WTC11 (cell line): Measurements from ENCODE around the gene GNPTG. TPM values are rescaled to one million over a fixed set of nuclear protein-coding genes. Genes with fewer than 3 reads are reported as not detected.

Experiments used
- ATAC-seq: fragments of 200-7000 bp; cut with Tn5 transposase; 2 replicates; pipeline ENCODE4 v1.10.0; 2021; ENCODE audit warnings: mild to moderate bottlenecking, moderate library complexity
- CTCF ChIA-PET: fragments of 300-600 bp; sonication (Branson Sonifier 250); formaldehyde crosslinking; loops from one replicate; lab custom pipeline; 2021; ENCODE audit warnings: antibody characterized with exemption; lab: Charles Lee
- POLR2A ChIA-PET: fragments of 350-600 bp; sonication (Branson Sonifier 250); formaldehyde crosslinking; loops from one replicate; lab custom pipeline; 2021; ENCODE audit warnings: antibody characterized with exemption; lab: Charles Lee
- DNase-seq: peaks from one replicate; pipeline ENCODE4 v3.0.0; 2021; ENCODE audit warnings: low spot score
- H3K27ac Mint-ChIP-seq: 2 replicates; pipeline ENCODE4 v1.8.0; 2021; ENCODE audit warnings: mixed read lengths
- H3K27me3 Mint-ChIP-seq: 2 replicates; pipeline ENCODE4 v1.8.0; 2021; ENCODE audit warnings: low read depth, mild to moderate bottlenecking, moderate library complexity, mixed read lengths
- H3K36me3 Mint-ChIP-seq: 2 replicates; pipeline ENCODE4 v1.8.0; 2021; ENCODE audit warnings: mixed read lengths
- H3K4me1 Mint-ChIP-seq: 2 replicates; pipeline ENCODE4 v1.8.0; 2022; ENCODE audit warnings: mixed read lengths
- H3K4me3 Mint-ChIP-seq: 2 replicates; pipeline ENCODE4 v1.8.0; 2021; ENCODE audit warnings: mild to moderate bottlenecking, moderate library complexity, mixed read lengths
- H3K9me3 Mint-ChIP-seq: 2 replicates; pipeline ENCODE4 v1.8.0; 2021; ENCODE audit warnings: mixed read lengths
- ATF1 ChIP-seq: sonication (generic); formaldehyde crosslinking; IDR thresholded peaks from 2 replicates; pipeline ENCODE4 v1.8.1; 2023; ENCODE audit warnings: mild to moderate bottlenecking, moderate library complexity, missing genetic modification reagents
- CTCF ChIP-seq: fragments of 200-600 bp; IDR thresholded peaks from 2 replicates; pipeline ENCODE4 v1.8.0; 2022; ENCODE audit warnings: antibody characterized with exemption
- E2F4 ChIP-seq: sonication (generic); formaldehyde crosslinking; IDR thresholded peaks from 2 replicates; pipeline ENCODE4 v1.8.1; 2022; ENCODE audit warnings: low read depth, mild to moderate bottlenecking, moderate library complexity, missing genetic modification reagents, borderline replicate concordance
- EMX1 ChIP-seq: fragments of 250-450 bp; sonication (Bioruptor Pico); IDR thresholded peaks from 2 replicates; pipeline ENCODE4 v1.8.0; 2021; ENCODE audit warnings: mild to moderate bottlenecking
- ERG ChIP-seq: fragments of 250-450 bp; sonication (Bioruptor Pico); IDR thresholded peaks from 2 replicates; pipeline ENCODE4 v1.8.0; 2021; ENCODE audit warnings: mild to moderate bottlenecking
- ESRRA ChIP-seq: sonication (generic); formaldehyde crosslinking; IDR thresholded peaks from 2 replicates; pipeline ENCODE4 v1.8.1; 2022; ENCODE audit warnings: mild to moderate bottlenecking, missing genetic modification reagents, borderline replicate concordance
- ETV6 ChIP-seq: sonication (generic); formaldehyde crosslinking; IDR thresholded peaks from 2 replicates; pipeline ENCODE4 v1.8.1; 2022; ENCODE audit warnings: mild to moderate bottlenecking, missing genetic modification reagents
- FOXJ3 ChIP-seq: sonication (generic); formaldehyde crosslinking; IDR thresholded peaks from 2 replicates; pipeline ENCODE4 v1.9.0; 2021; ENCODE audit warnings: missing genetic modification reagents, mild to moderate bottlenecking, borderline replicate concordance
- FOXK1 ChIP-seq: sonication (generic); formaldehyde crosslinking; IDR thresholded peaks from 2 replicates; pipeline ENCODE4 v1.8.0; 2022; ENCODE audit warnings: mild to moderate bottlenecking, moderate library complexity, missing genetic modification reagents
- IRF1 ChIP-seq: sonication (generic); formaldehyde crosslinking; IDR thresholded peaks from 2 replicates; pipeline ENCODE4 v1.8.0; 2023; ENCODE audit warnings: missing genetic modification reagents
- NR1H2 ChIP-seq: sonication (generic); formaldehyde crosslinking; IDR thresholded peaks from 2 replicates; pipeline ENCODE4 v1.9.0; 2021; ENCODE audit warnings: mild to moderate bottlenecking, moderate library complexity, missing genetic modification reagents
- TEAD1 ChIP-seq: sonication (generic); formaldehyde crosslinking; IDR thresholded peaks from 2 replicates; pipeline ENCODE4 v1.8.0; 2022; ENCODE audit warnings: mild to moderate bottlenecking, missing genetic modification reagents
- TP53 ChIP-seq: sonication (generic); formaldehyde crosslinking; IDR thresholded peaks from 2 replicates; pipeline ENCODE4 v1.8.1; 2023; ENCODE audit warnings: mild to moderate bottlenecking, missing genetic modification reagents
- ZNF121 ChIP-seq: sonication (generic); formaldehyde crosslinking; IDR thresholded peaks from 2 replicates; pipeline ENCODE4 v1.8.0; 2023; ENCODE audit warnings: missing genetic modification reagents
- ZNF317 ChIP-seq: sonication (generic); formaldehyde crosslinking; IDR thresholded peaks from 2 replicates; pipeline ENCODE4 v1.8.1; 2023; ENCODE audit warnings: low read depth, mild to moderate bottlenecking, moderate library complexity, missing genetic modification reagents, borderline replicate concordance
- total RNA-seq: library from RNA; stranded (reverse); gene quantifications from 3 replicates; pipeline ENCODE4 v1.2.3, GENCODE V29; 2021

Gene GNPTG
- total RNA-seq, 1 experiment from 2014 or later: 35.9 TPM

- ChIA-PET CTCF (interaction anchor here (0.6 to 1.2 kb wide), 3 partner anchors 12 to 43 kb away, joined by 3 read pairs; no protein-coding TSS in a partner anchor), POLR2A (no interaction called here)
- Mint-ChIP-seq H3K27ac (no peak overlapping the region), H3K9me3 (no peaks in the 10 kb centered on the region), H3K27me3 (no peaks in the 10 kb centered on the region; the same call in 1 of the 2 replicates), H3K4me1 (peaks cover 4% of the 10 kb centered on the region), H3K4me3 (no peak overlapping the region), H3K36me3 (no peaks in the 10 kb centered on the region; the same call in 1 of the 2 replicates)
- TF ChIP-seq ERG (no peak), ESRRA (no peak), ZNF121 (no peak), TEAD1 (CRISPR knock-in tag) (no peak)
- DNase-seq (no peak), ATAC-seq (no peak)
Measured at GRCh38 chr16:1344499-1344898, 7.2 kb upstream of the GNPTG start.

- Mint-ChIP-seq H3K27ac (no peak overlapping the region), H3K4me3 (no peak overlapping the region), H3K27me3 (no peaks in the 10 kb centered on the region; the same call in 1 of the 2 replicates), H3K9me3 (no peaks in the 10 kb centered on the region), H3K36me3 (no peaks in the 10 kb centered on the region; the same call in 1 of the 2 replicates), H3K4me1 (peaks cover 4% of the 10 kb centered on the region)
- no peak for TF ChIP-seq CTCF
- DNase-seq (no peak), ATAC-seq (no peak)
- ChIA-PET CTCF (interaction anchor here (0.9 to 2.8 kb wide), 5 partner anchors 8 to 44 kb away, joined by 3 to 13 read pairs (median 3); no protein-coding TSS in a partner anchor), POLR2A (interaction anchor here (1.4 kb wide), 1 partner anchor 13 kb away, joined by 3 read pairs; no protein-coding TSS in a partner anchor)
Measured at GRCh38 chr16:1345087-1345486, 6.6 kb upstream of the GNPTG start.

GRCh38 chr16:1345651-1346421 lies 5.9 kb upstream of the GNPTG start:
- POLR2A ChIA-PET: interaction anchor here (1.4 kb wide), 1 partner anchor 14 kb away, joined by 3 read pairs; no protein-coding TSS in a partner anchor
- CTCF ChIA-PET: interaction anchor here (0.9 to 2.8 kb wide), 6 partner anchors 9 to 49 kb away, joined by 3 to 13 read pairs (median 4); no protein-coding TSS in a partner anchor
- H3K9me3 Mint-ChIP-seq: no peaks in the 10 kb centered on the region
- TF ChIP-seq ZNF317 (no peak), TP53 (CRISPR knock-in tag) (no peak), NR1H2 (CRISPR knock-in tag) (no peak), ETV6 (CRISPR knock-in tag) (no peak), FOXK1 (CRISPR knock-in tag) (no peak), IRF1 (CRISPR knock-in tag) (no peak), FOXJ3 (no peak), ATF1 (CRISPR knock-in tag) (no peak), EMX1 (CRISPR knock-in tag) (no peak), E2F4 (no peak)
- H3K27me3 Mint-ChIP-seq: no peaks in the 10 kb centered on the region; the same call in 1 of the 2 replicates
- ATAC-seq (no peak), DNase-seq (no peak)
- no peaks in the 10 kb centered on the region; the same call in 1 of the 2 replicates for H3K36me3 Mint-ChIP-seq
- H3K4me1 Mint-ChIP-seq: peaks cover 4% of the 10 kb centered on the region
- no peak overlapping the region for H3K4me3 Mint-ChIP-seq
- no peak overlapping the region for H3K27ac Mint-ChIP-seq
